ENCODE measurements around the gene PDCD4. TPM values are rescaled to one million over a fixed set of nuclear protein-coding genes. Genes with fewer than 3 reads are reported as not detected.

PDCD4 gene
- total RNA-seq, 1 donor from 2014 or later, result 106 TPM

DNA sequence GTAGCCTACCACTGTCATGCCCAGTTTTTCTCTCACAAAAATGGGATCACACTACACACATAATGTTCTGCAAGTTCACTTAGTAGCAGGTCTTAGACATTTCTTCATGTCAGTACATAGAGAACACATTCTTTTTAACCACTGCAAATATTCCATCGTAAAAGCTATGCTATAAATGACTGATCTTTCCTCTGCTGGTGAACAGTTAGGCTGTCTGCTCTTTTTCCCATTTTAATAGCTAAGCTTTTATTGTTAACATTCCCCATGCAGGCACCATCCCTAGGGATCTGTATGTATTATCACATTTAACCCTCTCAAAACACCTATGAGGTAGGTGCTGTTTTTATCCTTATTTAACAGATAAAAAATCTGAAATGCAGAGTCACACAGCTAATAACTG, 46.2 kb upstream of the PDCD4 start:
- TF ChIP-seq, protein P1, sequence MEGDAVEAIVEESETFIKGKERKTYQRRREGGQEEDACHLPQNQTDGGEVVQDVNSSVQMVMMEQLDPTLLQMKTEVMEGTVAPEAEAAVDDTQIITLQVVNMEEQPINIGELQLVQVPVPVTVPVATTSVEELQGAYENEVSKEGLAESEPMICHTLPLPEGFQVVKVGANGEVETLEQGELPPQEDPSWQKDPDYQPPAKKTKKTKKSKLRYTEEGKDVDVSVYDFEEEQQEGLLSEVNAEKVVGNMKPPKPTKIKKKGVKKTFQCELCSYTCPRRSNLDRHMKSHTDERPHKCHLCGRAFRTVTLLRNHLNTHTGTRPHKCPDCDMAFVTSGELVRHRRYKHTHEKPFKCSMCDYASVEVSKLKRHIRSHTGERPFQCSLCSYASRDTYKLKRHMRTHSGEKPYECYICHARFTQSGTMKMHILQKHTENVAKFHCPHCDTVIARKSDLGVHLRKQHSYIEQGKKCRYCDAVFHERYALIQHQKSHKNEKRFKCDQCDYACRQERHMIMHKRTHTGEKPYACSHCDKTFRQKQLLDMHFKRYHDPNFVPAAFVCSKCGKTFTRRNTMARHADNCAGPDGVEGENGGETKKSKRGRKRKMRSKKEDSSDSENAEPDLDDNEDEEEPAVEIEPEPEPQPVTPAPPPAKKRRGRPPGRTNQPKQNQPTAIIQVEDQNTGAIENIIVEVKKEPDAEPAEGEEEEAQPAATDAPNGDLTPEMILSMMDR (IDR thresholded peaks at IDR 0.05), result no peak
- no peaks in the 10 kb centered on the region for H3K9me3 Mint-ChIP-seq (ENCODE audit: unreplicated experiment)
- no peak overlapping the region for H3K27ac Mint-ChIP-seq (ENCODE audit: unreplicated experiment)
- no peak for DNase-seq (ENCODE audit: extremely low spot score, unreplicated experiment)
- peaks cover 2% of the 10 kb centered on the region for H3K27me3 Mint-ChIP-seq (ENCODE audit: unreplicated experiment)
- H3K36me3 Mint-ChIP-seq (ENCODE audit: unreplicated experiment), result peaks cover 2% of the 10 kb centered on the region
- no peak overlapping the region for H3K4me3 Mint-ChIP-seq (ENCODE audit: unreplicated experiment)
- peaks cover 4% of the 10 kb centered on the region for H3K4me1 Mint-ChIP-seq (ENCODE audit: unreplicated experiment)

GRCh38 chr10:110827410-110827809, 44.3 kb upstream of the PDCD4 start:
- Mint-ChIP-seq H3K27me3 (ENCODE audit: unreplicated experiment) (peaks cover 2% of the 10 kb centered on the region), H3K27ac (ENCODE audit: unreplicated experiment) (no peak overlapping the region), H3K9me3 (ENCODE audit: unreplicated experiment) (no peaks in the 10 kb centered on the region), H3K36me3 (ENCODE audit: unreplicated experiment) (no peaks in the 10 kb centered on the region), H3K4me1 (ENCODE audit: unreplicated experiment) (peaks cover 3% of the 10 kb centered on the region), H3K4me3 (ENCODE audit: unreplicated experiment) (no peak overlapping the region)
- TF ChIP-seq, protein P1 (IDR thresholded peaks at IDR 0.05), result no peak
- no peak for DNase-seq (ENCODE audit: extremely low spot score, unreplicated experiment)

DNA sequence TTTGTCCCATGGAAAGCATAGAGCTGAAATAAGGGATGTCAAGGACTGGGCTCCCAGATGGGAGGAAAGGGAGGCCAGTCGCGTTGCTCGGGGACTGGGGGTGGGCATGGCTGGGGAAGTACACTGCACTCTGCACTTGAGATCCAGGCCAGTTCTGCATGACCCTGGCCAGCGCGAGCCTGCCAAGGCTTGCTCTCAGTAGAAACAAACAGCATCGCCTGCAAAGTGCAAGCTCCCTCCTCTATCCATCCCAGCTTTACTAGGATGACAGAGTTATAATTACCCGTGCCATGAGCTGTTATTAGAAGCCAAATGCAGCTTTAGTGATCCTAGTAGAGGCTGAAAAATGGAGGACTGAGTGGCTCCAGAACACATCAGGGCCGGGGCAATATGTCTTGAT, 43.9 kb upstream of the PDCD4 start:
- TF ChIP-seq, protein P1 (IDR thresholded peaks at IDR 0.05), result no peak
- H3K27me3 Mint-ChIP-seq (ENCODE audit: unreplicated experiment), result peaks cover 2% of the 10 kb centered on the region
- H3K4me1 Mint-ChIP-seq (ENCODE audit: unreplicated experiment), result peaks cover 3% of the 10 kb centered on the region
- H3K4me3 Mint-ChIP-seq (ENCODE audit: unreplicated experiment), result no peak overlapping the region
- no peak overlapping the region for H3K27ac Mint-ChIP-seq (ENCODE audit: unreplicated experiment)
- no peaks in the 10 kb centered on the region for H3K9me3 Mint-ChIP-seq (ENCODE audit: unreplicated experiment)
- H3K36me3 Mint-ChIP-seq (ENCODE audit: unreplicated experiment), result no peaks in the 10 kb centered on the region
- no peak for DNase-seq (ENCODE audit: extremely low spot score, unreplicated experiment)

GRCh38 chr10:110828525-110828924, 43.2 kb upstream of the PDCD4 start:
- Mint-ChIP-seq H3K9me3 (ENCODE audit: unreplicated experiment) (no peaks in the 10 kb centered on the region), H3K4me3 (ENCODE audit: unreplicated experiment) (no peak overlapping the region), H3K4me1 (ENCODE audit: unreplicated experiment) (peaks cover 3% of the 10 kb centered on the region), H3K27me3 (ENCODE audit: unreplicated experiment) (peaks cover 2% of the 10 kb centered on the region), H3K36me3 (ENCODE audit: unreplicated experiment) (no peaks in the 10 kb centered on the region), H3K27ac (ENCODE audit: unreplicated experiment) (no peak overlapping the region)
- TF ChIP-seq, protein P1 (IDR thresholded peaks at IDR 0.05), result no peak
- DNase-seq (ENCODE audit: extremely low spot score, unreplicated experiment), result no peak

DNA sequence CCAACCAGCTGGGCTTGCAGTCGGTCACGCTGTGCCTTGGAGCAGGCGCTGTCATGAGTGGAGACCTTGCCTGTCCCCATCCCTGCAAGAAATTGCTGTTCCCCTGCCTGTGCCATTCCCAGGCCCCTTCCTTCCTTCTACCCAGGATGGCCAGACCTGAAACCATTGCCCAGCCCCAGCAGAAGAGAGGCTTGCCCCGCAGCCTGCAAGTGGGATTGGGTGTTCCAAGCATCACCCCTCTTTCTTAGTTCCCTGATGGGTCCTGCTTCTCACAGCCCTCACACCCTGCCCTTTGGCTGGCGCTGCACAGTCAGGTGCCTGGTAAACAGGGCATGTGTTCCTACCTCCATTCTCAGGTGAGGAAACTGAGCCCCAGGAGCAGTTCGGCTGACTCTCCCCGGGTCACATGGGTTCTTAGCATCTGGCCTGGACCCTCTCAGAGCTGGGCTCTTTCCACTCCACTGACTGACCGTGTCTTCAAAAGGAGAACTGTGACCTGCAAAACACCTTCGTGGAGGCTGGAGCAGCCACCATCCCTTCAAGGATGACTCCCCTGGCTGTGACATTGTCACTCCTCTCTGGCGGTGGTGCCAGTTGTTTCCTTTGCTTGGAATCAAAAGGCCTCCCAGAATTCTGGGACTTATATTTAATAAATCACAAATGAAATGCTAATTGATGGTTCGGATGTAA, 41.9 kb upstream of the PDCD4 start:
- TF ChIP-seq, protein P1 (IDR thresholded peaks at IDR 0.05), result no peak
- Mint-ChIP-seq H3K36me3 (ENCODE audit: unreplicated experiment) (no peaks in the 10 kb centered on the region), H3K27ac (ENCODE audit: unreplicated experiment) (no peak overlapping the region), H3K9me3 (ENCODE audit: unreplicated experiment) (no peaks in the 10 kb centered on the region), H3K27me3 (ENCODE audit: unreplicated experiment) (no peaks in the 10 kb centered on the region), H3K4me1 (ENCODE audit: unreplicated experiment) (peaks cover 7% of the 10 kb centered on the region), H3K4me3 (ENCODE audit: unreplicated experiment) (no peak overlapping the region)
- DNase-seq (ENCODE audit: extremely low spot score, unreplicated experiment), result no peak
